ENCODE results near the gene ATP13A2. TPM values are rescaled to one million over a fixed set of nuclear protein-coding genes. Genes with fewer than 3 reads are reported as not detected.

The ATP13A2 gene
- total RNA-seq, 1 donor from 2014 or later: 16.4 TPM

GRCh38 chr1:17043676-17044075 lies 31.9 kb upstream of the ATP13A2 start:
- no peak for ATAC-seq
- intact Hi-C loops (cut with DNase I): no loop called here
- DNase-seq (ENCODE audit: missing footprints): no peak

- intact Hi-C loops (cut with DNase I): no loop called here
- DNase-seq (ENCODE audit: missing footprints) (no peak), ATAC-seq (no peak)
Observed at GRCh38 chr1:17040135-17040534, 28.4 kb upstream of the ATP13A2 start.

- ATAC-seq (no peak), DNase-seq (ENCODE audit: missing footprints) (no peak)
- intact Hi-C loops (cut with DNase I): no loop called here
Observed at GRCh38 chr1:17039522-17039921, 27.8 kb upstream of the ATP13A2 start.

- intact Hi-C loops (cut with DNase I): no loop called here
- ATAC-seq (no peak), DNase-seq (ENCODE audit: missing footprints) (no peak)
Observed at GRCh38 chr1:17033481-17033880, 21.8 kb upstream of the ATP13A2 start.

- intact Hi-C loops (cut with DNase I): no loop called here
- ATAC-seq: no peak
Observed at GRCh38 chr1:17032741-17033140, 21.0 kb upstream of the ATP13A2 start.

GRCh38 chr1:17031436-17031835 lies 19.7 kb upstream of the ATP13A2 start:
- no peak for ATAC-seq
- intact Hi-C loops (cut with DNase I): no loop called here
- no peak for DNase-seq (ENCODE audit: missing footprints)

More at GRCh38 chr1:17032741-17033140, 21.0 kb upstream of the ATP13A2 start:
- DNase-seq (ENCODE audit: missing footprints): no peak

- ATAC-seq: no peak
- no peak for DNase-seq (ENCODE audit: missing footprints)
- intact Hi-C loops (cut with DNase I): no loop called here
Observed at GRCh38 chr1:17030206-17030605, 18.5 kb upstream of the ATP13A2 start.

- ATAC-seq: no peak
- no peak for DNase-seq (ENCODE audit: missing footprints)
- intact Hi-C loops (cut with DNase I): no loop called here
Observed at GRCh38 chr1:17028662-17029188, 17.0 kb upstream of the ATP13A2 start.

GRCh38 chr1:17027900-17028299 lies 16.2 kb upstream of the ATP13A2 start:
- intact Hi-C loops (cut with DNase I): no loop called here
- no peak for ATAC-seq
- no peak for DNase-seq (ENCODE audit: missing footprints)

- no peak for DNase-seq (ENCODE audit: missing footprints)
- ATAC-seq: no peak
- intact Hi-C loops (cut with DNase I): no loop called here
Observed at GRCh38 chr1:17027403-17027802, 15.7 kb upstream of the ATP13A2 start.

- no peak for ATAC-seq
- intact Hi-C loops (cut with DNase I): no loop called here
Observed at GRCh38 chr1:17024721-17025120, 13.0 kb upstream of the ATP13A2 start.

GRCh38 chr1:17023573-17023972 lies 11.8 kb upstream of the ATP13A2 start:
- DNase-seq (ENCODE audit: missing footprints): no peak
- no peak for ATAC-seq
- intact Hi-C loops (cut with DNase I): no loop called here

More at GRCh38 chr1:17024721-17025120, 13.0 kb upstream of the ATP13A2 start:
- no peak for DNase-seq (ENCODE audit: missing footprints)

- DNase-seq (ENCODE audit: missing footprints): no peak
- ATAC-seq: no peak
- intact Hi-C loops (cut with DNase I): no loop called here
Observed at GRCh38 chr1:17023102-17023501, 11.4 kb upstream of the ATP13A2 start.

- no peak for DNase-seq (ENCODE audit: missing footprints)
- ATAC-seq: no peak
- intact Hi-C loops (cut with DNase I): no loop called here
Observed at GRCh38 chr1:17021896-17022295, 10.2 kb upstream of the ATP13A2 start.

- intact Hi-C loops (cut with DNase I): no loop called here
- ATAC-seq (no peak), DNase-seq (ENCODE audit: missing footprints) (no peak)
Observed at GRCh38 chr1:17020502-17020901, 8.8 kb upstream of the ATP13A2 start.

- intact Hi-C loops (cut with DNase I): no loop called here
- no peak for ATAC-seq
- DNase-seq (ENCODE audit: missing footprints): no peak
Observed at GRCh38 chr1:17018849-17019248, 7.1 kb upstream of the ATP13A2 start.

GRCh38 chr1:17017435-17017834 lies 5.7 kb upstream of the ATP13A2 start:
- no peak for ATAC-seq
- intact Hi-C loops (cut with DNase I): no loop called here
- no peak for DNase-seq (ENCODE audit: missing footprints)

GRCh38 chr1:17016317-17016661 lies 4.6 kb upstream of the ATP13A2 start:
- intact Hi-C loops (cut with DNase I): no loop called here
- ATAC-seq: no peak
- DNase-seq (ENCODE audit: missing footprints): no peak

- ATAC-seq: no peak
- DNase-seq (ENCODE audit: missing footprints): no peak
- intact Hi-C loops (cut with DNase I): loop anchor here (5.0 kb wide), 2 partner anchors 37 to 53 kb away; partner anchors contain the start of gene SDHB
Observed at GRCh38 chr1:17014671-17015567, 3.2 kb upstream of the ATP13A2 start.

All from Right ventricle myocardium inferior (tissue), 1 donor.